Esophagus muscularis mucosa (tissue), 4 donors: ENCODE data around the gene RAB18. TPM values are rescaled to one million over a fixed set of nuclear protein-coding genes. Genes with fewer than 3 reads are reported as not detected.

Source experiments
- total RNA-seq, 4 donors: library from RNA; depleted of rRNA; stranded (reverse); fragments of >200 nt; gene quantifications; one replicate each; pipeline versions ENCODE4 v1.1.0 to v1.2.1, GENCODE V29; 2016

RAB18 gene
- total RNA-seq, 4 donors from 2014 or later: 37.1 to 51.7 (median 42.6) TPM

Other genes starting within 250 kb of the RAB18 start
- gene MKX, start 241.5 kb downstream of the RAB18 start, total RNA-seq: 10 to 100 TPM; 19.2 to 35.5 (median 23.7) TPM